B cell (primary cell): ENCODE measurements around the gene ESYT3. TPM values are rescaled to one million over a fixed set of nuclear protein-coding genes. Genes with fewer than 3 reads are reported as not detected.
"Not testable (repeated sequence)": the region's sequence is repeated elsewhere in the genome, so short reads cannot be mapped to it uniquely, and the experiment has no call there.

Experiments used
- ATAC-seq: fragments of 200-7000 bp; cut with Tn5 transposase; one replicate; pipeline ENCODE4 v1.10.0; 2021; ENCODE audit warnings: low read depth, mild to moderate bottlenecking, moderate number of reproducible peaks, moderate library complexity
- CTCF ChIA-PET: fragments of 350-600 bp; sonication (Branson Sonifier 250); formaldehyde crosslinking; loops from one replicate; lab custom pipeline; 2021; ENCODE audit warnings: antibody characterized with exemption, inconsistent platforms; lab: Charles Lee
- POLR2A ChIA-PET: fragments of 350-600 bp; sonication (Branson Sonifier 250); formaldehyde crosslinking; loops from one replicate; lab custom pipeline; 2021; ENCODE audit warnings: antibody characterized with exemption; lab: Charles Lee
- DNase-seq: peaks from one replicate; pipeline ENCODE4 v3.0.0; 2013
- H2AFZ ChIP-seq: 2 replicates; pipeline ENCODE4 v1.6.1; 2012; ENCODE audit warnings: mild to moderate bottlenecking, low read depth, low read length; ENCODE audit not compliant: insufficient read depth, poor library complexity, severe bottlenecking
- H3K27ac ChIP-seq, 2 donors: 1 replicate in 1 of 2; 2 replicates in 1 of 2; pipeline ENCODE4 v1.5.1; 2012 to 2013; ENCODE audit warnings: low read length in 2 of 2, mild to moderate bottlenecking in 2 of 2, moderate library complexity in 1 of 2
- H3K27me3 ChIP-seq, 4 experiments: fragments of 200-600 bp in 1 of 4; sonication (generic) in 1 of 4; replicated peaks in 1 of 4; 1 replicate in 2 of 4; 2 replicates in 2 of 4; pipeline versions ENCODE4 v1.6.1 to v1.7.0; 2013 to 2016; ENCODE audit warnings: low read length in 3 of 4, mild to moderate bottlenecking in 2 of 4, mixed read lengths in 1 of 4, moderate library complexity in 1 of 4; ENCODE audit not compliant: insufficient read depth in 4 of 4, control insufficient read depth in 3 of 4; ENCODE audit errors: control extremely low read depth in 1 of 4
- H3K36me3 ChIP-seq, 2 experiments: replicated peaks in 1 of 2; 1 replicate in 1 of 2; 2 replicates in 1 of 2; pipeline versions ENCODE4 v1.6.1 to v1.7.1; 2013; ENCODE audit warnings: low read length in 1 of 2; ENCODE audit not compliant: insufficient read depth in 2 of 2, control insufficient read depth in 1 of 2; ENCODE audit errors: control extremely low read depth in 1 of 2, extremely low read depth in 1 of 2
- H3K4me1 ChIP-seq, 2 donors: fragments of 200-600 bp in 1 of 2; sonication (generic) in 1 of 2; 1 replicate in 1 of 2; 2 replicates in 1 of 2; pipeline versions ENCODE4 v1.5.1 to v1.6.1; 2013 to 2017; ENCODE audit warnings: low read length in 2 of 2; ENCODE audit not compliant: control insufficient read depth in 2 of 2, insufficient read depth in 2 of 2
- H3K4me2 ChIP-seq: replicated peaks from 2 replicates; pipeline ENCODE3; 2012; ENCODE audit warnings: mild to moderate bottlenecking, low read depth, low read length; ENCODE audit not compliant: poor library complexity, severe bottlenecking
- H3K4me3 ChIP-seq, 5 experiments: fragments of 200-600 bp in 1 of 5; sonication (generic) in 1 of 5; 1 replicate in 3 of 5; 2 replicates in 2 of 5; pipeline versions ENCODE4 v1.5.1 to v1.7.0; 2011 to 2016; ENCODE audit warnings: low read length in 4 of 5, mild to moderate bottlenecking in 4 of 5, low read depth in 2 of 5, control low read depth in 1 of 5, moderate library complexity in 1 of 5; ENCODE audit not compliant: insufficient read depth in 1 of 5; ENCODE audit errors: control extremely low read depth in 1 of 5, extremely low read depth in 1 of 5
- H3K79me2 ChIP-seq: fragments of 200-600 bp; sonication (generic); one replicate; pipeline ENCODE4 v1.6.0; 2016; ENCODE audit warnings: low read length; ENCODE audit not compliant: control insufficient read depth, insufficient read depth
- H3K9ac ChIP-seq: fragments of 200-600 bp; sonication (generic); 2 replicates; pipeline ENCODE4 v1.6.1; 2017; ENCODE audit warnings: mild to moderate bottlenecking, low read length, moderate library complexity
- H3K9me3 ChIP-seq, 3 donors: one replicate each; pipeline versions ENCODE4 v1.6.1 to v1.7.1; 2013; ENCODE audit warnings: low read length in 2 of 3; ENCODE audit not compliant: control insufficient read depth in 2 of 3, insufficient read depth in 1 of 3; ENCODE audit errors: control extremely low read depth in 1 of 3
- H4K20me1 ChIP-seq: 2 replicates; pipeline ENCODE4 v1.6.0; 2012; ENCODE audit warnings: mild to moderate bottlenecking, low read length; ENCODE audit not compliant: insufficient read depth, control insufficient read depth, poor library complexity, severe bottlenecking
- H3K27ac Mint-ChIP-seq: one replicate; pipeline ENCODE4 v1.8.0; 2021; ENCODE audit warnings: mixed read lengths
- H3K27me3 Mint-ChIP-seq: one replicate; pipeline ENCODE4 v1.8.0; 2021; ENCODE audit warnings: mixed read lengths
- H3K4me1 Mint-ChIP-seq: one replicate; pipeline ENCODE4 v1.8.0; 2021; ENCODE audit warnings: mixed read lengths
- H3K4me3 Mint-ChIP-seq: one replicate; pipeline ENCODE4 v1.8.0; 2021; ENCODE audit warnings: mixed read lengths
- H3K9me3 Mint-ChIP-seq: one replicate; pipeline ENCODE4 v1.8.0; 2022; ENCODE audit warnings: mixed read lengths; ENCODE audit not compliant: insufficient read depth
- EZH2 ChIP-seq: IDR thresholded peaks from 2 replicates; pipeline ENCODE4 v1.6.1; 2012; ENCODE audit warnings: borderline replicate concordance, low read depth, mild to moderate bottlenecking, moderate library complexity, low read length; ENCODE audit not compliant: insufficient read depth, poor library complexity, severe bottlenecking
- WGBS: methylation state at CpG from one replicate; pipeline ENCODE4 v1.1.5; 2013; ENCODE audit warnings: missing lambda C conversion rate; ENCODE audit not compliant: insufficient coverage; 5-methylcytosine and 5-hydroxymethylcytosine counted together
- intact Hi-C: fragments of 100-400 bp; cut with micrococcal nuclease; formaldehyde crosslinking; loops from one replicate; pipeline ENCODE4 v1.10.0; 2022
- polyA plus RNA-seq: library from polyadenylated mRNA; depleted of rRNA; stranded (reverse); fragments of >200 nt; gene quantifications from 2 replicates; pipeline ENCODE4 v1.2.3, GENCODE V29; 2012
- total RNA-seq, 2 donors: library from RNA; stranded (reverse); fragments of 120-200 nt in 1 of 2; gene quantifications; 1 replicate in 1 of 2; 2 replicates in 1 of 2; pipeline versions ENCODE4 v1.2.3 to v1.2.4, GENCODE V29; 2013 to 2022
- TF ChIP-seq, protein P1 (sequence below): fragments of 200-600 bp; IDR thresholded peaks from one replicate; pipeline ENCODE4 v1.8.0; 2022; ENCODE audit warnings: antibody characterized with exemption, mild to moderate bottlenecking

ESYT3 gene
- total and polyA plus RNA-seq, 2 donors (not counting 1 experiment from before 2014, with no cell fraction given), result not detected

DNA sequence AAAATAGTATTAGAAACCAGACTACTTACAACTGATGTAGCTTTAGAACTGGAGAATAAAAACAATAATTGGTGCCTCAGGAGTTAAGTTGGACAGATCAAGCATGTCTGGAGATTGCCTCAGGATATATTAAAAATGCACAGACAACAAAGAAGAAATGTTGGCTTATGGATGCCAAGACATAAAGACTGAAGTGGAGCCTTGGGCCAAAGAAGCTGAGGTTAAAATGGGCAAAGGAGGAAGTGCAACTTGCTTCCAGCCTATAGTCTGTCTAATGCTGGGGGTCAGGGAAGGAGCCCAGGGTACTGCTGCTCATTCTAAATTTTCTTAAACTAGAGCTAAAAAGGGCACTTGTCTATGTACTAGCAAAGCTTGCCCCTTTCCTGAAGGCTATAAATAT, 77.5 kb downstream of the ESYT3 start:
- ChIA-PET POLR2A (no interaction called here), CTCF (interaction anchor here (0.6 kb wide), 1 partner anchor 10 kb away, joined by 3 read pairs; no protein-coding TSS in a partner anchor)
- Mint-ChIP-seq H3K4me1 (no peaks in the 10 kb centered on the region), H3K27me3 (no peaks in the 10 kb centered on the region), H3K4me3 (no peak overlapping the region), H3K9me3 (no peaks in the 10 kb centered on the region), H3K27ac (no peak overlapping the region)
- no peaks in the 10 kb centered on the region for H3K4me1 ChIP-seq
- intact Hi-C loops, result no loop called here
- no peak for ATAC-seq
- no peak overlapping the region for H3K9ac ChIP-seq
- H3K4me2 ChIP-seq, result no peak overlapping the region
- no peak overlapping the region for H3K4me3 ChIP-seq
- TF ChIP-seq, protein P1, sequence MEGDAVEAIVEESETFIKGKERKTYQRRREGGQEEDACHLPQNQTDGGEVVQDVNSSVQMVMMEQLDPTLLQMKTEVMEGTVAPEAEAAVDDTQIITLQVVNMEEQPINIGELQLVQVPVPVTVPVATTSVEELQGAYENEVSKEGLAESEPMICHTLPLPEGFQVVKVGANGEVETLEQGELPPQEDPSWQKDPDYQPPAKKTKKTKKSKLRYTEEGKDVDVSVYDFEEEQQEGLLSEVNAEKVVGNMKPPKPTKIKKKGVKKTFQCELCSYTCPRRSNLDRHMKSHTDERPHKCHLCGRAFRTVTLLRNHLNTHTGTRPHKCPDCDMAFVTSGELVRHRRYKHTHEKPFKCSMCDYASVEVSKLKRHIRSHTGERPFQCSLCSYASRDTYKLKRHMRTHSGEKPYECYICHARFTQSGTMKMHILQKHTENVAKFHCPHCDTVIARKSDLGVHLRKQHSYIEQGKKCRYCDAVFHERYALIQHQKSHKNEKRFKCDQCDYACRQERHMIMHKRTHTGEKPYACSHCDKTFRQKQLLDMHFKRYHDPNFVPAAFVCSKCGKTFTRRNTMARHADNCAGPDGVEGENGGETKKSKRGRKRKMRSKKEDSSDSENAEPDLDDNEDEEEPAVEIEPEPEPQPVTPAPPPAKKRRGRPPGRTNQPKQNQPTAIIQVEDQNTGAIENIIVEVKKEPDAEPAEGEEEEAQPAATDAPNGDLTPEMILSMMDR, result no peak
- no peaks in the 10 kb centered on the region for H4K20me1 ChIP-seq
- no peak for DNase-seq
- no peaks in the 10 kb centered on the region for H3K79me2 ChIP-seq
- no peaks in the 10 kb centered on the region for H3K36me3 ChIP-seq
- H3K9me3 ChIP-seq, result peaks cover 0 to 4% (median 0%) of the 10 kb centered on the region in 3 donors
- H2AFZ ChIP-seq, result no peak overlapping the region
- H3K27ac ChIP-seq, result no peak overlapping the region
- H3K27me3 ChIP-seq, result no peaks in the 10 kb centered on the region

DNA sequence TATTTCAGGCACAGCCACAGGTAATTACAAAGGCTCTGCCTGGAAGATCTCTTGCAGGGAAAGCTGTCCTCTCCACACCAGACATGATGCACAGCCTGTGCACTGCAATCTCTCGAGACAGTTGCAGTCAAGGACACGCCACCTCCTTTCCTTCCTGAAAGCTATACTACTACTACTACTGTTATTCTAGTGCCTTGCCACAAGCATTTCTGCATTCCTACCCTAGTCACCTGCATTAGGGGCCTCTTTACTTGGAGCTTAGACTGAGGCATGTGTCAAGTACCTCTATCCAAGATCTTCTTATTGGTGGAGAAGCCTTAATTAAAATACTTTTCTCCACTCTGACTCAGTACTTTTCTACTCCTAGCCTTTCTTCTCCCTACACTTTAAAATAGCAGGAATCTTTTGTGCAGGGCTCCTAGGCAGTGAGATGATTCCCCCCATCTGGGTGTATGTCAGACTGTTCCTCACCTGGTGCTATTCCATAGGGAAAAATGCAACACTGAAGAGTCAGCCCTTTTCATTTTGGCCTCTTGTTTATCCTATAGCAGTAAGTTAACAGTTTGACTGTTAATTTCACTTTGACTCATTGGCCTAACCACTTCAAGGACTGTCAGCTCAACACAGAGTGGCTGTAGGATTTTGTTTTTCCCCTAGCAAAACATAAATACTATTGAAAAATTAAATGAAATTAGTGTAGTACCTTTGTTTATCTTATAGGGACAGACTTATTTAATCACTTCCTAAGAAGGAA, 78.9 kb downstream of the ESYT3 start:
- TF ChIP-seq, protein P1, result no peak
- TF ChIP-seq EZH2, result no peak
- H3K9me3 Mint-ChIP-seq, result peaks cover 1% of the 10 kb centered on the region
- Histone ChIP-seq H3K27me3 (no peaks in the 10 kb centered on the region), H3K4me3 (no peak overlapping the region), H3K79me2 (no peaks in the 10 kb centered on the region), H3K9ac (no peak overlapping the region), H3K4me2 (no peak overlapping the region), H3K27ac (no peak overlapping the region), H4K20me1 (no peaks in the 10 kb centered on the region), H2AFZ (no peak overlapping the region), H3K4me1 (no peaks in the 10 kb centered on the region), H3K9me3 (peaks cover 0 to 15% (median 0%) of the 10 kb centered on the region in 3 donors), H3K36me3 (no peaks in the 10 kb centered on the region)
- CTCF ChIA-PET, result no interaction called here
- ATAC-seq, result no peak
- intact Hi-C loops, result no loop called here
- 60% methylated on average over 2 of the region's 2 CpGs for WGBS
- POLR2A ChIA-PET, result no interaction called here
- no peak overlapping the region for H3K4me3 Mint-ChIP-seq
- no peaks in the 10 kb centered on the region for H3K27me3 Mint-ChIP-seq
- no peak overlapping the region for H3K27ac Mint-ChIP-seq
- no peaks in the 10 kb centered on the region for H3K4me1 Mint-ChIP-seq
- DNase-seq, result no peak

DNA sequence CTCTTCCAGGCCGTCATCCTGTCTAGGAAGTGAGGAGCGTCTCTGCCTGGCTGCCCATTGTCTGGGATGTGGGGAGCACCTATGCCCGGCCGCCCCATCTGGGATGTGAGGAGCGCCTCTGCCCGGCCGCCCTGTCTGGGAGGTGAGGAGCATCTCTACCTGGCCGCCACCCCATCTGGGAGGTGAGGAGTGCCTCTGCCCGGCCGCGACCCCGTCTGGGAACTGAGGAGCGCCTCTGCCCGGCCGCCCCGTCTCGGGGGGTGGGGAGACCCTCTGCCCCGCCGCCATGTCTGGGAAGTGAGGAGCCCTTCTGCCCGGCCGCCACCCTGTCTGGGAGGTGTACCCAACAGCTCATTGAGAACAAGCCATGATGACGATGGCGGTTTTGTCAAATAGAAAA, 87.0 kb downstream of the ESYT3 start:
- DNase-seq, H4K20me1 ChIP-seq, H3K4me3 Mint-ChIP-seq, H3K27me3 ChIP-seq, H3K9ac ChIP-seq, H3K27ac Mint-ChIP-seq, intact Hi-C loops, CTCF ChIA-PET, H3K4me1 ChIP-seq, H2AFZ ChIP-seq, H3K4me3 ChIP-seq, ATAC-seq, H3K27me3 Mint-ChIP-seq, H3K9me3 Mint-ChIP-seq, H3K36me3 ChIP-seq, H3K79me2 ChIP-seq, POLR2A ChIA-PET, H3K27ac ChIP-seq, H3K4me1 Mint-ChIP-seq, H3K4me2 ChIP-seq: not testable (repeated sequence)
- H3K9me3 ChIP-seq, result peaks cover 0 to 16% (median 1%) of the 10 kb centered on the region in 3 donors
- 99% methylated on average over 18 of the region's 23 CpGs for WGBS
